HepG2 (cell line): ENCODE data around the gene TBX10. TPM values are rescaled to one million over a fixed set of nuclear protein-coding genes. Genes with fewer than 3 reads are reported as not detected.

Experiments used
- ATAC-seq: fragments of 200-7000 bp; cut with Tn5 transposase; 3 replicates; pipeline ENCODE4 v1.9.1; 2020; ENCODE audit warnings: mild to moderate bottlenecking, moderate library complexity
- BruUV-seq: library from RNA; stranded (reverse); fragments of 400-500 nt; replicated peaks from 2 replicates; lab custom pipeline; 2021; lab: Mats Ljungman, UMichigan
- CTCF ChIA-PET: fragments of 300-600 bp; formaldehyde crosslinking; extraction: SDS; loops from one replicate; lab custom pipeline; 2021; ENCODE audit warnings: low total read pairs, inconsistent platforms, low intra/inter-chr PET ratio; lab: Yijun Ruan, JAX
- POLR2A ChIA-PET: fragments of 350-600 bp; sonication (Branson Sonifier 250); formaldehyde crosslinking; loops from one replicate; lab custom pipeline; 2020; ENCODE audit warnings: antibody characterized with exemption, inconsistent platforms; lab: Yijun Ruan, JAX
- DNase-seq: peaks from one replicate; pipeline ENCODE4 v3.0.0-alpha.2; 2015; ENCODE audit warnings: low spot score
- FAIRE-seq: peaks from 3 replicates; lab custom pipeline; 2011; peaks lifted over from hg19 to GRCh38; lab: Jason Lieb, UNC
- H2AFZ ChIP-seq: one replicate; pipeline ENCODE4 v1.6.1; 2011; ENCODE audit warnings: low read length, inconsistent platforms
- H3K27ac ChIP-seq: fragments of 300-600 bp; 3 replicates; pipeline ENCODE4 v1.8.0; 2011; ENCODE audit warnings: mixed run types, mild to moderate bottlenecking, mixed read lengths, low read length, inconsistent platforms; ENCODE audit not compliant: insufficient read depth; ENCODE audit errors: extremely low read length
- H3K27me3 ChIP-seq, 2 experiments: fragments of 200-600 bp in 1 of 2; 2 replicates in 1 of 2; 3 replicates in 1 of 2; pipeline versions ENCODE4 v1.6.0 to v1.8.0; 2011; ENCODE audit warnings: low read length in 2 of 2, mild to moderate bottlenecking in 2 of 2, moderate library complexity in 2 of 2, inconsistent platforms in 1 of 2; ENCODE audit not compliant: insufficient read depth in 2 of 2, control insufficient read depth in 1 of 2
- H3K36me3 ChIP-seq, 2 experiments: fragments of 200-600 bp in 1 of 2; replicated peaks in 1 of 2; 2 replicates in 1 of 2; 3 replicates in 1 of 2; pipeline versions ENCODE4 v1.5.1 to v1.8.0; 2011; ENCODE audit warnings: low read length in 2 of 2, inconsistent platforms in 1 of 2; ENCODE audit not compliant: insufficient read depth in 2 of 2, control insufficient read depth in 1 of 2
- H3K4me1 ChIP-seq: 2 replicates; pipeline ENCODE4 v1.5.1; 2012; ENCODE audit warnings: low read length, inconsistent platforms; ENCODE audit not compliant: insufficient read depth
- H3K4me2 ChIP-seq: 2 replicates; pipeline ENCODE4 v1.6.0; 2011; ENCODE audit warnings: low read depth, low read length, inconsistent platforms
- H3K4me3 ChIP-seq, 3 experiments: fragments of 200-600 bp in 1 of 3; sonication (generic), shearing (Covaris generic) in 1 of 3; replicated peaks in 1 of 3; 2 replicates each; pipeline ENCODE4 v1.5.1; 2011 to 2016; ENCODE audit warnings: low read length in 3 of 3, inconsistent platforms in 2 of 3, low read depth in 2 of 3, mild to moderate bottlenecking in 2 of 3, control low read depth in 1 of 3, mixed read lengths in 1 of 3; ENCODE audit not compliant: insufficient read depth in 1 of 3
- H3K79me2 ChIP-seq: one replicate; pipeline ENCODE4 v1.6.1; 2011; ENCODE audit warnings: low read length, inconsistent platforms; ENCODE audit not compliant: insufficient read depth
- H3K9ac ChIP-seq: 2 replicates; pipeline ENCODE4 v1.6.0; 2011; ENCODE audit warnings: mild to moderate bottlenecking, low read depth, low read length, inconsistent platforms; ENCODE audit not compliant: insufficient read depth
- H3K9me3 ChIP-seq: 2 replicates; pipeline ENCODE4 v1.5.1; 2012; ENCODE audit warnings: mild to moderate bottlenecking, low read length
- H4K20me1 ChIP-seq: 2 replicates; pipeline ENCODE4 v1.6.0; 2011; ENCODE audit warnings: inconsistent platforms, mild to moderate bottlenecking, low read length, moderate library complexity; ENCODE audit not compliant: insufficient read depth
- CHD2 ChIP-seq: IDR thresholded peaks from 2 replicates; pipeline ENCODE4 v1.6.1; 2011; ENCODE audit warnings: low read depth, low read length, improper control_type of control experiment
- MTERF4 ChIP-seq: sonication (generic); formaldehyde crosslinking; IDR thresholded peaks from 2 replicates; pipeline ENCODE4 v1.8.0; 2023; ENCODE audit warnings: mild to moderate bottlenecking, missing genetic modification reagents
- PLRG1 ChIP-seq: fragments of 450-650 bp; conservative IDR thresholded peaks from 2 replicates; pipeline ENCODE4 v1.6.1; 2016
- RCOR2 ChIP-seq: IDR thresholded peaks from 2 replicates; pipeline ENCODE4 v1.6.1; 2016; ENCODE audit warnings: missing biosample characterization, missing genetic modification reagents
- RXRA ChIP-seq: sonication (generic); formaldehyde crosslinking; IDR thresholded peaks from 2 replicates; pipeline ENCODE4 v1.5.1; 2020; ENCODE audit warnings: missing genetic modification reagents
- STAG1 ChIP-seq: sonication (generic); formaldehyde crosslinking; IDR thresholded peaks from 2 replicates; pipeline ENCODE4 v1.4.0; 2020; ENCODE audit warnings: missing genetic modification reagents
- SUZ12 ChIP-seq: fragments of 150-350 bp; IDR thresholded peaks from 2 replicates; pipeline ENCODE4 v1.6.1; 2014; ENCODE audit warnings: low read depth, low read length
- TMF1 ChIP-seq: sonication (generic); formaldehyde crosslinking; IDR thresholded peaks from 2 replicates; pipeline ENCODE4 v1.8.1; 2022; ENCODE audit warnings: low read depth, missing genetic modification reagents
- TSC22D2 ChIP-seq: sonication (generic); formaldehyde crosslinking; IDR thresholded peaks from 2 replicates; pipeline ENCODE4 v1.5.1; 2020; ENCODE audit warnings: missing genetic modification reagents, mild to moderate bottlenecking, borderline replicate concordance
- ZNF101 ChIP-seq: sonication (generic); formaldehyde crosslinking; IDR thresholded peaks from 2 replicates; pipeline ENCODE4 v1.4.0; 2020; ENCODE audit warnings: mild to moderate bottlenecking, low read depth, missing genetic modification reagents, borderline replicate concordance
- ZNF30 ChIP-seq: sonication (generic); formaldehyde crosslinking; IDR thresholded peaks from 2 replicates; pipeline ENCODE4 v1.5.0; 2020; ENCODE audit warnings: mild to moderate bottlenecking, missing genetic modification reagents
- ZNF570 ChIP-seq: sonication (generic); formaldehyde crosslinking; IDR thresholded peaks from 2 replicates; pipeline ENCODE4 v1.4.0; 2020; ENCODE audit warnings: mild to moderate bottlenecking, missing genetic modification reagents, borderline replicate concordance
- ZNF652 ChIP-seq: IDR thresholded peaks from 2 replicates; pipeline ENCODE4 v1.6.1; 2016; ENCODE audit warnings: low read depth, borderline replicate concordance
- ZNF740 ChIP-seq: sonication (generic); formaldehyde crosslinking; IDR thresholded peaks from 2 replicates; pipeline ENCODE4 v1.4.0; 2020; ENCODE audit warnings: missing genetic modification reagents
- ZSCAN12 ChIP-seq: sonication (generic); formaldehyde crosslinking; IDR thresholded peaks from 2 replicates; pipeline ENCODE4 v1.9.0; 2021; ENCODE audit warnings: mild to moderate bottlenecking, missing genetic modification reagents
- WGBS: methylation state at CpG from one replicate; pipeline ENCODE4 v1.1.6; 2017; ENCODE audit warnings: low lambda C conversion rate; 5-methylcytosine and 5-hydroxymethylcytosine counted together
- in situ Hi-C: cut with HindIII; loops from 2 replicates; pipeline ENCODE4 v1.10.0; 2017; ENCODE audit warnings: low pct_unique_long_range_greater_than_20kb; ENCODE audit not compliant: extremely low pct_ligation_motif_present
- intact Hi-C: fragments of 100-400 bp; cut with micrococcal nuclease; formaldehyde crosslinking; loops from one replicate; pipeline ENCODE4 v1.10.0; 2022; ENCODE audit not compliant: unreplicated experiment
- polyA plus RNA-seq, 8 experiments: library from polyadenylated mRNA; depleted of rRNA in 3 of 8; stranded (reverse) in 7 of 8; unstranded in 1 of 8; fragments of >200 nt; fragmentation: Illumina TruSeq in 4 of 8; extraction: Trizol in 4 of 8; gene quantifications; 2 replicates each; pipeline versions ENCODE4 v1.2.1 to v1.2.3, GENCODE V29; 2011 to 2016; ENCODE audit warnings: low read depth in 4 of 8, missing spikeins in 1 of 8, mixed read lengths in 1 of 8; ENCODE audit not compliant: insufficient read depth in 1 of 8
- total RNA-seq, 5 experiments: library from RNA; depleted of rRNA; stranded (reverse); fragments of >200 nt; fragmentation: Illumina TruSeq; extraction: Trizol; gene quantifications; 2 replicates each; pipeline ENCODE4 v1.2.3, GENCODE V29; 2016; ENCODE audit warnings: low read depth in 1 of 5
- TF ChIP-seq, protein P1 (sequence below): sonication (generic); formaldehyde crosslinking; IDR thresholded peaks from 2 replicates; pipeline ENCODE4 v1.5.0; 2020; ENCODE audit warnings: missing genetic modification reagents
- TF ChIP-seq, protein P2 (sequence below): sonication (generic); formaldehyde crosslinking; IDR thresholded peaks from 2 replicates; pipeline ENCODE4 v1.8.0; 2022; ENCODE audit warnings: missing genetic modification reagents, mild to moderate bottlenecking, moderate library complexity, borderline replicate concordance
- TF ChIP-seq, protein P3 (sequence below): sonication (generic); formaldehyde crosslinking; conservative IDR thresholded peaks from 2 replicates; pipeline ENCODE4 v1.4.0; 2020; ENCODE audit warnings: missing genetic modification reagents

The TBX10 gene
- total and polyA plus RNA-seq, 2 of the 13 experiments (the other 11 are each of a cell fraction or from before 2014, with no cell fraction given), result 0.27 to 1.7 TPM

DNA sequence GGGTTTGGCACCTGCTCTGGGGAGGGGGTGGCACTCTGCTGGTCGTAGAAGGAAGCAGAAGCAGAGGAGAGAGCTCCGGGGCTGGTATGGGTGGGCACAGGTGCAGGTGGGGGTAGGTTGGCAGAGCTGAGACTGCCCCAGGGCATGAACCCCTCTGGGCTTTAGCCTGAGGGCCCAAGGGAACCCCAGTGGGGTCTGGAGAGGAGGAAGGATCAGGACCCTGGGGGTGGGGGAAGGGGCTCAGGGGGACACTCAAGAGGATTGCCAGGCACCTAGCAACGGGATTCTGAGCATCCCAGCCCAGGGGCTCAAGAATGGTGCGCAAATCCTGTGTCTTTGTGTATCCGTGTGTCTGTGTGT lies 28.6 kb upstream of the TBX10 start:
- no TSS peak for BruUV-seq
- TF ChIP-seq ZNF740 (CRISPR knock-in tag) (no peak), ZSCAN12 (CRISPR knock-in tag) (no peak), CHD2 (no peak), TSC22D2 (CRISPR knock-in tag) (no peak), SUZ12 (no peak), PLRG1 (no peak), ZNF101 (no peak), RCOR2 (CRISPR knock-in tag) (no peak), TMF1 (CRISPR knock-in tag) (no peak), RXRA (CRISPR knock-in tag) (no peak), ZNF30 (CRISPR knock-in tag) (no peak), ZNF570 (CRISPR knock-in tag) (no peak), MTERF4 (no peak), STAG1 (CRISPR knock-in tag) (no peak), ZNF652 (CRISPR knock-in tag) (no peak)
- TF ChIP-seq, protein P1, sequence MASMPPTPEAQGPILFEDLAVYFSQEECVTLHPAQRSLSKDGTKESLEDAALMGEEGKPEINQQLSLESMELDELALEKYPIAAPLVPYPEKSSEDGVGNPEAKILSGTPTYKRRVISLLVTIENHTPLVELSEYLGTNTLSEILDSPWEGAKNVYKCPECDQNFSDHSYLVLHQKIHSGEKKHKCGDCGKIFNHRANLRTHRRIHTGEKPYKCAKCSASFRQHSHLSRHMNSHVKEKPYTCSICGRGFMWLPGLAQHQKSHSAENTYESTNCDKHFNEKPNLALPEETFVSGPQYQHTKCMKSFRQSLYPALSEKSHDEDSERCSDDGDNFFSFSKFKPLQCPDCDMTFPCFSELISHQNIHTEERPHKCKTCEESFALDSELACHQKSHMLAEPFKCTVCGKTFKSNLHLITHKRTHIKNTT, result no peak
- TF ChIP-seq, protein P2, sequence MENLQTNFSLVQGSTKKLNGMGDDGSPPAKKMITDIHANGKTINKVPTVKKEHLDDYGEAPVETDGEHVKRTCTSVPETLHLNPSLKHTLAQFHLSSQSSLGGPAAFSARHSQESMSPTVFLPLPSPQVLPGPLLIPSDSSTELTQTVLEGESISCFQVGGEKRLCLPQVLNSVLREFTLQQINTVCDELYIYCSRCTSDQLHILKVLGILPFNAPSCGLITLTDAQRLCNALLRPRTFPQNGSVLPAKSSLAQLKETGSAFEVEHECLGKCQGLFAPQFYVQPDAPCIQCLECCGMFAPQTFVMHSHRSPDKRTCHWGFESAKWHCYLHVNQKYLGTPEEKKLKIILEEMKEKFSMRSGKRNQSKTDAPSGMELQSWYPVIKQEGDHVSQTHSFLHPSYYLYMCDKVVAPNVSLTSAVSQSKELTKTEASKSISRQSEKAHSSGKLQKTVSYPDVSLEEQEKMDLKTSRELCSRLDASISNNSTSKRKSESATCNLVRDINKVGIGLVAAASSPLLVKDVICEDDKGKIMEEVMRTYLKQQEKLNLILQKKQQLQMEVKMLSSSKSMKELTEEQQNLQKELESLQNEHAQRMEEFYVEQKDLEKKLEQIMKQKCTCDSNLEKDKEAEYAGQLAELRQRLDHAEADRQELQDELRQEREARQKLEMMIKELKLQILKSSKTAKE (CRISPR knock-in tag), result no peak
- TF ChIP-seq, protein P3, sequence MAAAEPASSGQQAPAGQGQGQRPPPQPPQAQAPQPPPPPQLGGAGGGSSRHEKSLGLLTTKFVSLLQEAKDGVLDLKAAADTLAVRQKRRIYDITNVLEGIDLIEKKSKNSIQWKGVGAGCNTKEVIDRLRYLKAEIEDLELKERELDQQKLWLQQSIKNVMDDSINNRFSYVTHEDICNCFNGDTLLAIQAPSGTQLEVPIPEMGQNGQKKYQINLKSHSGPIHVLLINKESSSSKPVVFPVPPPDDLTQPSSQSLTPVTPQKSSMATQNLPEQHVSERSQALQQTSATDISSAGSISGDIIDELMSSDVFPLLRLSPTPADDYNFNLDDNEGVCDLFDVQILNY (CRISPR knock-in tag), result no peak

More for the DNA sequence above, 28.6 kb upstream of the TBX10 start:
- H3K4me3 ChIP-seq, result no peak overlapping the region
- POLR2A ChIA-PET, result no interaction called here
- ATAC-seq (no peak), DNase-seq (no peak), FAIRE-seq (no peak)
- H3K9ac ChIP-seq, result no peak overlapping the region
- no peak overlapping the region for H3K4me2 ChIP-seq
- no peak overlapping the region for H2AFZ ChIP-seq
- in situ Hi-C loops (loop anchor here (25.0 kb wide), 1 partner anchor 119 kb away; no protein-coding TSS in a partner anchor), intact Hi-C loops (no loop called here)
- no peaks in the 10 kb centered on the region for H3K9me3 ChIP-seq
- no peaks in the 10 kb centered on the region for H3K79me2 ChIP-seq
- H4K20me1 ChIP-seq, result no peaks in the 10 kb centered on the region
- H3K27me3 ChIP-seq, result peaks cover 1 to 7% of the 10 kb centered on the region in 2 experiments; a peak in 3 of 5 replicates
- H3K4me1 ChIP-seq, result no peaks in the 10 kb centered on the region
- CTCF ChIA-PET, result no interaction called here
- H3K27ac ChIP-seq, result no peak overlapping the region
- H3K36me3 ChIP-seq, result no peaks in the 10 kb centered on the region
- 50% methylated on average over 1 of the region's 5 CpGs for WGBS
